ENCODE measurements around the gene GTF3C5. TPM values are rescaled to one million over a fixed set of nuclear protein-coding genes. Genes with fewer than 3 reads are reported as not detected.
A peak's percentile ranks its signal among the peaks of the same experiment; 100 is the strongest.

Gene GTF3C5
- polyA plus RNA-seq, 1 of the 3 experiments (the other 2 are of a cell fraction), result 57.3 TPM

DNA sequence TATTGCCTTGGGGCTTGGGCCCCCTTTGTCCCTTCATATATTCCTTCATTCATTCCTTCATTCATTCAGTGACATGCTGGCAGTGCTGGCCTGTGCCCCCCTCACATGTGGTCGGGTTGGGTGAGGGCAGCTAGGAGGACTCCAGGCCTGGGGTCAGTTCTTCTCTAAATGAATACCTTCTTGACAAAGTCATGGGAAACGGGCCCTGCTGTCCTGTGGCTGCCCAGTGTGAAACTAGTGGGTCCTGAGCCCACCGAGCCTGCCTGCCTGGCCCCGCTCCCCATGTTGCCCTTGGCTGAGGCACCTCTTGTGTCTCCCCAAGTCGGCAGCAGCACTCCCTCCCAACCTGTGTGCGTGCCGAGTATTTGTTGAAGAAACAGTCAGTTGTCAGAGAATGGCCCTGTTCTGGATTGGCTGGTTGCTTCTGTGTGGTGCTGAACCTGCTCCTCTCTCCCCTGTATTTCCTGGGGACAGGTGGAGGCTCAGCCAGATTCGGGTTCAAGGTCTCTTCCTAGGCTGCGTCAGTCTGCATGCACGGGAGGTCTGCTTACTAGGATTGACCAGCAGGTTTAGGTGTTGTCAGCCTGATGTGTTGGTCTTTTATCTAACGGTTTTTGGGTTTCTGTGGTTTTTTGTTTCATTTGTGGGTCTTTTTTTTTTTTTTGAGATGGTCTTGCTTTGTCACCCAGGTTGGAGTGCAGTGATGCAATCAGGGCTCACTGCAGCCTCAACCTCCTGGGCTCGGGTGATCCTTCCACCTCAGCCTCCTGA, 27.9 kb downstream of the GTF3C5 start:
- DNase-seq, result no peak
- Histone ChIP-seq H3K4me3 (ENCODE audit: low read depth in 2 of 2, low read length in 1 of 2) (no peak overlapping the region), H3K9me2 (no peaks in the 10 kb centered on the region), H3K4me2 (no peak overlapping the region), H3K9ac (no peak overlapping the region), H3K27ac (ENCODE audit: low read depth in 2 of 2, low read length in 1 of 2) (no peak overlapping the region; a peak in 1 of 4 replicates), H3K9me3 (no peaks in the 10 kb centered on the region), H3K27me3 (ENCODE audit: insufficient read depth) (no peaks in the 10 kb centered on the region), H4K20me1 (ENCODE audit: insufficient read depth) (no peaks in the 10 kb centered on the region), H3K79me2 (ENCODE audit: insufficient read depth) (no peaks in the 10 kb centered on the region), H3K4me1 (ENCODE audit: control insufficient read depth in 1 of 2, insufficient read depth in 2 of 2, low read depth in 1 of 2, low read length in 1 of 2) (peaks cover 0 to 40% of the 10 kb centered on the region in 2 experiments; a peak in 1 of 4 replicates), H2AFZ (ENCODE audit: low read depth) (no peak overlapping the region), H3K36me3 (replicated peaks in 1 of 2; ENCODE audit: control insufficient read depth in 1 of 2, insufficient read depth in 2 of 2, low read length in 1 of 2) (peaks cover 2 to 34% of the 10 kb centered on the region in 2 experiments), H3F3A (replicated peaks; ENCODE audit: insufficient read depth) (no peaks in the 10 kb centered on the region)
- ChIA-PET POLR2A (interaction anchor here (0.8 kb wide), 1 partner anchor 9 kb away, joined by 3 read pairs; no protein-coding TSS in a partner anchor), CTCF (interaction anchor here (0.8 to 4.0 kb wide), 5 partner anchors 37 to 90 kb away, joined by 3 to 28 read pairs (median 4); no protein-coding TSS in a partner anchor)
- TF ChIP-seq GATA2 (CRISPR knock-in tag; IDR thresholded peaks at IDR 0.05), result no peak
- TF ChIP-seq CTCF (IDR thresholded peaks at IDR 0.05), result no peak
- no peak for TF ChIP-seq REST (IDR thresholded peaks at IDR 0.05; ENCODE audit: low read depth, low read length)
- no peak for TF ChIP-seq ELF1 (IDR thresholded peaks at IDR 0.05)
- WGBS (ENCODE audit: low lambda C conversion rate), result 92% methylated on average over 10 of the region's 12 CpGs

GRCh38 chr9:133059623-133060022, 28.8 kb downstream of the GTF3C5 start:
- TF ChIP-seq, protein P1, sequence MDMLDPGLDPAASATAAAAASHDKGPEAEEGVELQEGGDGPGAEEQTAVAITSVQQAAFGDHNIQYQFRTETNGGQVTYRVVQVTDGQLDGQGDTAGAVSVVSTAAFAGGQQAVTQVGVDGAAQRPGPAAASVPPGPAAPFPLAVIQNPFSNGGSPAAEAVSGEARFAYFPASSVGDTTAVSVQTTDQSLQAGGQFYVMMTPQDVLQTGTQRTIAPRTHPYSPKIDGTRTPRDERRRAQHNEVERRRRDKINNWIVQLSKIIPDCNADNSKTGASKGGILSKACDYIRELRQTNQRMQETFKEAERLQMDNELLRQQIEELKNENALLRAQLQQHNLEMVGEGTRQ (IDR thresholded peaks at IDR 0.05; ENCODE audit: borderline replicate concordance, low read depth, low read length), result no peak
- TF ChIP-seq CTCF (IDR thresholded peaks at IDR 0.05) (no peak), FOXJ3 (CRISPR knock-in tag; IDR thresholded peaks at IDR 0.05) (no peak), RCOR1 (IDR thresholded peaks at IDR 0.05; ENCODE audit: low read length) (no peak), RXRA (IDR thresholded peaks at IDR 0.05; ENCODE audit: borderline replicate concordance, low read depth) (no peak), YY1 (IDR thresholded peaks at IDR 0.05; ENCODE audit: low read depth) (no peak), EZH2phosphoT487 (IDR thresholded peaks at IDR 0.05; ENCODE audit: borderline replicate concordance, low read depth) (no peak), EP300 (IDR thresholded peaks at IDR 0.05; ENCODE audit: borderline replicate concordance in 1 of 2, low read depth in 1 of 2, low read length in 1 of 2) (no peak), RFX5 (IDR thresholded peaks at IDR 0.05; ENCODE audit: low read length) (no peak), POLR2AphosphoS5 (IDR thresholded peaks at IDR 0.05; ENCODE audit: low read depth, low read length) (no peak), JUND (IDR thresholded peaks at IDR 0.05) (no peak)
- peak overlapping the region in 1 of 2 experiments; percentile 18; a peak in 1 of 4 replicates for H3K27ac ChIP-seq (ENCODE audit: low read depth in 2 of 2, low read length in 1 of 2)
- H3K9me3 ChIP-seq, result no peaks in the 10 kb centered on the region
- H2AFZ ChIP-seq (ENCODE audit: low read depth), result no peak overlapping the region
- H3K9me2 ChIP-seq, result no peaks in the 10 kb centered on the region
- peaks cover 0 to 34% of the 10 kb centered on the region in 2 experiments; a peak in 1 of 4 replicates for H3K4me1 ChIP-seq (ENCODE audit: control insufficient read depth in 1 of 2, insufficient read depth in 2 of 2, low read depth in 1 of 2, low read length in 1 of 2)
- H4K20me1 ChIP-seq (ENCODE audit: insufficient read depth), result no peaks in the 10 kb centered on the region
- ChIA-PET POLR2A (no interaction called here), CTCF (interaction anchor here (1.9 to 4.0 kb wide), 3 partner anchors 20 to 86 kb away, joined by 4 to 28 read pairs (median 6); no protein-coding TSS in a partner anchor)
- no peak overlapping the region for H3K4me2 ChIP-seq
- no peaks in the 10 kb centered on the region for H3F3A ChIP-seq (replicated peaks; ENCODE audit: insufficient read depth)
- peak; percentile 32 for DNase-seq
- no peaks in the 10 kb centered on the region for H3K27me3 ChIP-seq (ENCODE audit: insufficient read depth)
- no peak overlapping the region for H3K4me3 ChIP-seq (ENCODE audit: low read depth in 2 of 2, low read length in 1 of 2)
- peaks cover 2 to 25% of the 10 kb centered on the region in 2 experiments for H3K36me3 ChIP-seq (replicated peaks in 1 of 2; ENCODE audit: control insufficient read depth in 1 of 2, insufficient read depth in 2 of 2, low read length in 1 of 2)
- 88% methylated on average over 7 of the region's 7 CpGs for WGBS (ENCODE audit: low lambda C conversion rate)
- H3K9ac ChIP-seq, result no peak overlapping the region
- no peaks in the 10 kb centered on the region for H3K79me2 ChIP-seq (ENCODE audit: insufficient read depth)

All from SK-N-SH (cell line).